Liver (tissue), 9 donors: ENCODE results near the gene PPP2CA. TPM values are rescaled to one million over a fixed set of nuclear protein-coding genes. Genes with fewer than 3 reads are reported as not detected.

Experiments used
- DNase-seq: peaks from one replicate; pipeline ENCODE4 v3.0.0-alpha.2; 2017; ENCODE audit warnings: low spot score
- H3K27ac ChIP-seq, 2 donors: one replicate each; pipeline ENCODE4 v1.7.0; 2013; ENCODE audit warnings: inconsistent platforms in 2 of 2, low read length in 2 of 2, control low read depth in 1 of 2, low read depth in 1 of 2, mild to moderate bottlenecking in 1 of 2
- H3K27me3 ChIP-seq, 4 donors: one replicate each; pipeline versions ENCODE4 v1.6.1 to v1.7.0; 2013; ENCODE audit warnings: low read length in 3 of 4, inconsistent platforms in 1 of 4, mild to moderate bottlenecking in 1 of 4, moderate library complexity in 1 of 4; ENCODE audit not compliant: control insufficient read depth in 4 of 4, insufficient read depth in 4 of 4
- H3K36me3 ChIP-seq, 4 donors: one replicate each; pipeline versions ENCODE4 v1.6.1 to v1.7.0; 2013; ENCODE audit warnings: low read length in 3 of 4, mild to moderate bottlenecking in 3 of 4, low read depth in 1 of 4, moderate library complexity in 1 of 4; ENCODE audit not compliant: control insufficient read depth in 4 of 4, insufficient read depth in 3 of 4
- H3K4me1 ChIP-seq, 4 donors: one replicate each; pipeline versions ENCODE4 v1.6.1 to v1.7.0; 2013; ENCODE audit warnings: low read length in 3 of 4, mild to moderate bottlenecking in 3 of 4, moderate library complexity in 1 of 4; ENCODE audit not compliant: control insufficient read depth in 4 of 4, insufficient read depth in 4 of 4
- H3K4me3 ChIP-seq, 3 donors: one replicate each; pipeline versions ENCODE4 v1.6.1 to v1.7.0; 2013; ENCODE audit warnings: low read length in 3 of 3, control low read depth in 1 of 3, low read depth in 1 of 3, mild to moderate bottlenecking in 1 of 3
- H3K9ac ChIP-seq, 2 donors: one replicate each; pipeline ENCODE4 v1.7.0; 2013; ENCODE audit warnings: low read length in 2 of 2, mild to moderate bottlenecking in 2 of 2, moderate library complexity in 2 of 2, control low read depth in 1 of 2, low read depth in 1 of 2
- H3K9me3 ChIP-seq, 4 donors: one replicate each; pipeline versions ENCODE4 v1.6.1 to v1.7.0; 2013; ENCODE audit warnings: low read length in 3 of 4; ENCODE audit not compliant: control insufficient read depth in 4 of 4
- EGR1 ChIP-seq, 2 donors: IDR thresholded peaks; 2 replicates each; pipeline ENCODE4 v1.6.1; 2016 to 2018; ENCODE audit warnings: antibody characterized with exemption in 2 of 2, low read depth in 2 of 2
- FOXA1 ChIP-seq: IDR thresholded peaks from 2 replicates; pipeline ENCODE4 v1.6.1; 2016; ENCODE audit warnings: antibody characterized with exemption
- FOXA2 ChIP-seq: IDR thresholded peaks from 2 replicates; pipeline ENCODE4 v1.6.1; 2016; ENCODE audit warnings: antibody characterized with exemption
- GABPA ChIP-seq, 2 donors: IDR thresholded peaks in 1 of 2; conservative IDR thresholded peaks in 1 of 2; 2 replicates each; pipeline ENCODE4 v1.6.1; 2016; ENCODE audit warnings: antibody characterized with exemption in 2 of 2, mild to moderate bottlenecking in 1 of 2, moderate library complexity in 1 of 2
- HNF4A ChIP-seq, 2 donors: conservative IDR thresholded peaks; 2 replicates each; pipeline ENCODE4 v1.6.1; 2016; ENCODE audit warnings: antibody characterized with exemption in 2 of 2, mild to moderate bottlenecking in 2 of 2
- HNF4G ChIP-seq: IDR thresholded peaks from 2 replicates; pipeline ENCODE4 v1.6.1; 2016; ENCODE audit warnings: antibody characterized with exemption
- NR2F2 ChIP-seq: IDR thresholded peaks from 2 replicates; pipeline ENCODE4 v1.6.1; 2016; ENCODE audit warnings: antibody characterized with exemption
- RXRA ChIP-seq, 2 donors: IDR thresholded peaks; 2 replicates each; pipeline ENCODE4 v1.6.1; 2017 to 2018; ENCODE audit warnings: antibody characterized with exemption in 2 of 2, mild to moderate bottlenecking in 1 of 2
- SP1 ChIP-seq: IDR thresholded peaks from 2 replicates; pipeline ENCODE4 v1.6.1; 2018; ENCODE audit warnings: antibody characterized with exemption, mild to moderate bottlenecking
- TAF1 ChIP-seq: conservative IDR thresholded peaks from 2 replicates; pipeline ENCODE4 v1.6.1; 2016; ENCODE audit warnings: antibody characterized with exemption, mild to moderate bottlenecking
- YY1 ChIP-seq: IDR thresholded peaks from 2 replicates; pipeline ENCODE4 v1.6.1; 2016; ENCODE audit warnings: antibody characterized with exemption, mild to moderate bottlenecking
- WGBS: extraction: QIAGEN DNeasy Blood & Tissue Kit; methylation state at CpG from one replicate; pipeline ENCODE4 v1.1.7; 2013; 5-methylcytosine and 5-hydroxymethylcytosine counted together
- polyA plus RNA-seq, 2 donors: library from polyadenylated mRNA; stranded (reverse) in 1 of 2; unstranded in 1 of 2; fragments of 200-250 nt in 1 of 2; fragments of >200 nt in 1 of 2; fragmentation: Nextera tagmentation in 1 of 2; extraction: Ambion mirVana in 1 of 2; gene quantifications; one replicate each; pipeline versions ENCODE4 v1.2.1 to v1.2.3, GENCODE V29; 2013 to 2015
- total RNA-seq, 2 donors: library from RNA; depleted of rRNA; stranded (reverse); fragments of >200 nt; gene quantifications; one replicate each; pipeline ENCODE4 v1.2.3, GENCODE V29; 2014
- TF ChIP-seq, protein P1 (sequence below): IDR thresholded peaks from 2 replicates; pipeline ENCODE4 v1.6.1; 2016; ENCODE audit warnings: antibody characterized with exemption, mild to moderate bottlenecking
- TF ChIP-seq, protein P2 (sequence below): IDR thresholded peaks from 2 replicates; pipeline ENCODE4 v1.6.1; 2016; ENCODE audit warnings: antibody characterized with exemption
- TF ChIP-seq, protein P3 (sequence below): IDR thresholded peaks from 2 replicates; pipeline ENCODE4 v1.6.1; 2016; ENCODE audit warnings: antibody characterized with exemption
- TF ChIP-seq, protein P4 (sequence below): fragments of 150-350 bp; IDR thresholded peaks from 2 replicates; pipeline ENCODE4 v1.5.1; 2017; ENCODE audit warnings: improper control_type of control experiment, low read depth, low read length; ENCODE audit not compliant: missing input control
- donor health status: healthy.
- donor health status: healthy.
- donor health status: healthy.
- donor health status: healthy.
- donor health status: healthy.

PPP2CA gene
- total and polyA plus RNA-seq, 4 donors = 43.3 to 71.6 (median 55.1) TPM

DNA sequence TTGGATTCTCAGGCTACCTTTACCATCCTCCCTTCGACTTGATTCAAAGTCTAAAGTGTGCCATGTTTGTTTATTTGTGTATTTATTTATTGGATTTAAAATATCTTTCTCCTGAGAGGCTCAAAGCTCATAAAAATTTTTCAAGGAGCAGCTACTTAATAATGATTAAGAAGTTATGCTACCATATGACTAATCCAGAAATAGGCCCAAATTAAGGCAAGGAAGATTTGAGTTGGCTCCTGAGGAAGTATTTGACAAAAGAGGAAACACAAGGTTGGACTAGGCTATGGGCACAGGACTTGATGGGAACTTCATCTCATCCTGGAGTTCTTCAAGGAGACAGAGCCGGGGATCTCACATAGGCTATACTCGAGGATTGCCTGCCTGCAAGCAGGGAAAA is 22.4 kb upstream of the PPP2CA start (continued):
- TF ChIP-seq, protein P1, sequence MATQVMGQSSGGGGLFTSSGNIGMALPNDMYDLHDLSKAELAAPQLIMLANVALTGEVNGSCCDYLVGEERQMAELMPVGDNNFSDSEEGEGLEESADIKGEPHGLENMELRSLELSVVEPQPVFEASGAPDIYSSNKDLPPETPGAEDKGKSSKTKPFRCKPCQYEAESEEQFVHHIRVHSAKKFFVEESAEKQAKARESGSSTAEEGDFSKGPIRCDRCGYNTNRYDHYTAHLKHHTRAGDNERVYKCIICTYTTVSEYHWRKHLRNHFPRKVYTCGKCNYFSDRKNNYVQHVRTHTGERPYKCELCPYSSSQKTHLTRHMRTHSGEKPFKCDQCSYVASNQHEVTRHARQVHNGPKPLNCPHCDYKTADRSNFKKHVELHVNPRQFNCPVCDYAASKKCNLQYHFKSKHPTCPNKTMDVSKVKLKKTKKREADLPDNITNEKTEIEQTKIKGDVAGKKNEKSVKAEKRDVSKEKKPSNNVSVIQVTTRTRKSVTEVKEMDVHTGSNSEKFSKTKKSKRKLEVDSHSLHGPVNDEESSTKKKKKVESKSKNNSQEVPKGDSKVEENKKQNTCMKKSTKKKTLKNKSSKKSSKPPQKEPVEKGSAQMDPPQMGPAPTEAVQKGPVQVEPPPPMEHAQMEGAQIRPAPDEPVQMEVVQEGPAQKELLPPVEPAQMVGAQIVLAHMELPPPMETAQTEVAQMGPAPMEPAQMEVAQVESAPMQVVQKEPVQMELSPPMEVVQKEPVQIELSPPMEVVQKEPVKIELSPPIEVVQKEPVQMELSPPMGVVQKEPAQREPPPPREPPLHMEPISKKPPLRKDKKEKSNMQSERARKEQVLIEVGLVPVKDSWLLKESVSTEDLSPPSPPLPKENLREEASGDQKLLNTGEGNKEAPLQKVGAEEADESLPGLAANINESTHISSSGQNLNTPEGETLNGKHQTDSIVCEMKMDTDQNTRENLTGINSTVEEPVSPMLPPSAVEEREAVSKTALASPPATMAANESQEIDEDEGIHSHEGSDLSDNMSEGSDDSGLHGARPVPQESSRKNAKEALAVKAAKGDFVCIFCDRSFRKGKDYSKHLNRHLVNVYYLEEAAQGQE = no peak
- TF ChIP-seq YY1 = no peak

DNA sequence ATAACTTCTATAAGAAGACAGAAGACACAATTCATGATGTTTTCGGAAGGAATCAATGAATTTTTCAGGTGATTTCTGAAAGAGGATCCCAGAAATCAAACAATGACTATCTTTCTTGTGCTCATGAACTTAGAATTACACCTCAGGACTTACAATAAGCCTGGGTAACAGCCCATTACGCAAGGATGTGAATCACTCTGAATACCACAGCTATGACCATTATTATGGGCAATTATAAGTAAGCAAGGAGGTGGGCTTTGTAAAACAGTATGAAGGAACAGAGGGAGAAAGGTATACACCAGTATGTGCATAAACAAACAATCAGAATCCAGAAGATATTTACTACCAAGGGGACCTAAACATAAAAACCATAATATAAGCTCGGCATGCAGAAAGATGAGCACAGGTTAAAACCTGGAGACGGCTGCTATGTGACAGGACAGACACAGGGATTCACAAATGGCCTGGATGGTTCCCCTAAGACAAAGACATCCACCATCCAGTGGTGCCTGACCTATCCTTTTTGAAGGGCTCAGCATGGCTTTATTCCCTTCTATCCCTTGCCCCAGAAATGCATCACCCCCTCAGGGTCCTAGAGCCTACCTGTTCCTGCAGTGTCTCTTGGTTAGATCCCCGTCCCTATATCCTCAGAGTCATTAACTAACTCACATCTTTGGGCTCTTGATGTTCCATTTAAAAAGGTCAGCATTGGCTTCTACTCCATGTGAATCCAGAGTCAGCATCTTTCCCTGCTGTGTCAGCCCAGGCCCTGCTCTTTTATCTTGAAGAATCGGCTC is 21.8 kb upstream of the PPP2CA start:
- no peaks in the 10 kb centered on the region for H3K9me3 ChIP-seq
- H3K4me3 ChIP-seq = no peak overlapping the region
- TF ChIP-seq FOXA1 = no peak
- DNase-seq = no peak
- H3K4me1 ChIP-seq = no peaks in the 10 kb centered on the region
- H3K27ac ChIP-seq = no peak overlapping the region
- H3K36me3 ChIP-seq = no peaks in the 10 kb centered on the region
- H3K9ac ChIP-seq = no peak overlapping the region
- no peaks in the 10 kb centered on the region for H3K27me3 ChIP-seq
- WGBS = 89% methylated on average over 6 of the region's 6 CpGs

DNA sequence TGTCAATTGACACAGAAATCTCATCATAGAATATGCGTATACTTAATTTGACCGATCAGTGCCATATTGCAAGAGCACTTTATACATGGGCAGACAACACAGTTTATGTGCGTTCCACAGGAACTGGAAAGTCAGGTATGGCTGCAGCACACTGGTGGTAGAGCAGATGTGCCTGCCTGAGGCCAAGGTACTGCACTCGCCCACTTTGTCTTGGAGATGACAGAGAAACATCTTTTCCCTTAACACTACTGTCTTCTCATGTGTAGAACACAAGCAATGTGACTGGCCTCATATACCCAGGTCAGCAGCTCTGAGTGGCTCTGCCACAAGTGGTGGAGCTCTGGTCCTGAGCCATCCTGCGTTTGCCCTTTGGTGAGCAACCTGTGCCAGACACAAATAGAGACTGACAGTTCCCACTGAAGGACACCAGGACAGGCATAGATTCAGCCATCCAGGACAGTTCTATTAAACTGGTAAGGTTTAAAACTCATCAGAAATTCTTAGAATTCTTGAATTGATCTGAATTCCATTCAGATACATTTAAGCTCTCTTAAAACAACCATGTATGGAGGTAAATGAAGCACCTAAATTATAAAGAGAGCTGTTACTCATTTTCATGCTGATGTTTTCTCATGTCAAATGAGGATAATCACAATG is 21.0 kb upstream of the PPP2CA start:
- no peaks in the 10 kb centered on the region for H3K9me3 ChIP-seq
- no peaks in the 10 kb centered on the region for H3K4me1 ChIP-seq
- DNase-seq = no peak
- 86% methylated on average over 5 of the region's 5 CpGs for WGBS
- H3K4me3 ChIP-seq = no peak overlapping the region
- TF ChIP-seq YY1 = no peak
- no peak for TF ChIP-seq NR2F2
- no peak overlapping the region for H3K27ac ChIP-seq
- no peak overlapping the region for H3K9ac ChIP-seq
- no peaks in the 10 kb centered on the region for H3K36me3 ChIP-seq
- H3K27me3 ChIP-seq = no peaks in the 10 kb centered on the region

DNA sequence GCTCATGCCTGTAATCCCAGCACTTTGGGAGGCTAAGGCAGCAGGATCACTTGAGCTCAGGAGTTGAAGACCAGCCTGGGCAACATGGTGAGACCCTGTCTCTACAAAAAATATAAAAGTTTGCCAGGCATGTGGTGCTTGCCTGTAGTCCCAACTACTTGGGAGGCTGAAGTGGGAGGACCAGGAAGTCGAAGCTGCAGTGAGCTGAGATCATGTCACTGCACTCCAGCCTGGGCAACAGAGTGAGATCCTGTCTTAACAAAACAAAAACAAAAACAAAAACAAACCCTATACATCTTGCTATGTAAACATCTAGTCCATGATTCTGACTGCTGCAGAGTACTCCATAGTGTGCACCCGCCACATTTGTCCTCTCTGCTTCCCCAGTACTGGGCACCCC is 19.8 kb upstream of the PPP2CA start:
- no peaks in the 10 kb centered on the region for H3K27me3 ChIP-seq

More for the DNA sequence above, 19.8 kb upstream of the PPP2CA start:
- H3K27ac ChIP-seq = no peak overlapping the region
- no peak overlapping the region for H3K4me3 ChIP-seq
- H3K9ac ChIP-seq = no peak overlapping the region
- no peak for TF ChIP-seq HNF4G
- TF ChIP-seq YY1 = no peak
- TF ChIP-seq SP1 = no peak
- no peak for TF ChIP-seq HNF4A (conservative IDR thresholded peaks at IDR 0.05)
- TF ChIP-seq, protein P2, sequence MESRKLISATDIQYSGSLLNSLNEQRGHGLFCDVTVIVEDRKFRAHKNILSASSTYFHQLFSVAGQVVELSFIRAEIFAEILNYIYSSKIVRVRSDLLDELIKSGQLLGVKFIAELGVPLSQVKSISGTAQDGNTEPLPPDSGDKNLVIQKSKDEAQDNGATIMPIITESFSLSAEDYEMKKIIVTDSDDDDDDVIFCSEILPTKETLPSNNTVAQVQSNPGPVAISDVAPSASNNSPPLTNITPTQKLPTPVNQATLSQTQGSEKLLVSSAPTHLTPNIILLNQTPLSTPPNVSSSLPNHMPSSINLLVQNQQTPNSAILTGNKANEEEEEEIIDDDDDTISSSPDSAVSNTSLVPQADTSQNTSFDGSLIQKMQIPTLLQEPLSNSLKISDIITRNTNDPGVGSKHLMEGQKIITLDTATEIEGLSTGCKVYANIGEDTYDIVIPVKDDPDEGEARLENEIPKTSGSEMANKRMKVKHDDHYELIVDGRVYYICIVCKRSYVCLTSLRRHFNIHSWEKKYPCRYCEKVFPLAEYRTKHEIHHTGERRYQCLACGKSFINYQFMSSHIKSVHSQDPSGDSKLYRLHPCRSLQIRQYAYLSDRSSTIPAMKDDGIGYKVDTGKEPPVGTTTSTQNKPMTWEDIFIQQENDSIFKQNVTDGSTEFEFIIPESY = no peak
- TF ChIP-seq, protein P3, sequence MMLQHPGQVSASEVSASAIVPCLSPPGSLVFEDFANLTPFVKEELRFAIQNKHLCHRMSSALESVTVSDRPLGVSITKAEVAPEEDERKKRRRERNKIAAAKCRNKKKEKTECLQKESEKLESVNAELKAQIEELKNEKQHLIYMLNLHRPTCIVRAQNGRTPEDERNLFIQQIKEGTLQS = no peak
- no peak for TF ChIP-seq EGR1 (IDR thresholded peaks at IDR 0.05; ENCODE audit: low read depth in 2 of 2)
- TF ChIP-seq FOXA2 = no peak
- no peak for TF ChIP-seq TAF1
- no peak for TF ChIP-seq GABPA (IDR thresholded peaks at IDR 0.05 in 1 of 2, conservative IDR thresholded peaks at IDR 0.05 in 1 of 2)
- TF ChIP-seq, protein P4, sequence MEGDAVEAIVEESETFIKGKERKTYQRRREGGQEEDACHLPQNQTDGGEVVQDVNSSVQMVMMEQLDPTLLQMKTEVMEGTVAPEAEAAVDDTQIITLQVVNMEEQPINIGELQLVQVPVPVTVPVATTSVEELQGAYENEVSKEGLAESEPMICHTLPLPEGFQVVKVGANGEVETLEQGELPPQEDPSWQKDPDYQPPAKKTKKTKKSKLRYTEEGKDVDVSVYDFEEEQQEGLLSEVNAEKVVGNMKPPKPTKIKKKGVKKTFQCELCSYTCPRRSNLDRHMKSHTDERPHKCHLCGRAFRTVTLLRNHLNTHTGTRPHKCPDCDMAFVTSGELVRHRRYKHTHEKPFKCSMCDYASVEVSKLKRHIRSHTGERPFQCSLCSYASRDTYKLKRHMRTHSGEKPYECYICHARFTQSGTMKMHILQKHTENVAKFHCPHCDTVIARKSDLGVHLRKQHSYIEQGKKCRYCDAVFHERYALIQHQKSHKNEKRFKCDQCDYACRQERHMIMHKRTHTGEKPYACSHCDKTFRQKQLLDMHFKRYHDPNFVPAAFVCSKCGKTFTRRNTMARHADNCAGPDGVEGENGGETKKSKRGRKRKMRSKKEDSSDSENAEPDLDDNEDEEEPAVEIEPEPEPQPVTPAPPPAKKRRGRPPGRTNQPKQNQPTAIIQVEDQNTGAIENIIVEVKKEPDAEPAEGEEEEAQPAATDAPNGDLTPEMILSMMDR = no peak
- TF ChIP-seq RXRA (IDR thresholded peaks at IDR 0.05) = no peak
- no peaks in the 10 kb centered on the region for H3K36me3 ChIP-seq
- no peak for DNase-seq
- 90% methylated on average over 2 of the region's 2 CpGs for WGBS
- no peaks in the 10 kb centered on the region for H3K9me3 ChIP-seq
- H3K4me1 ChIP-seq = peaks cover 0 to 2% (median 0%) of the 10 kb centered on the region in 4 donors
